GOT3 (cell line): ENCODE data around the gene SPOCK2.

Experiments
- DNase-seq: peaks from one replicate; lab custom pipeline; 2025; ENCODE audit warnings: mixed read lengths; lab: John Stamatoyannopoulos, UW

The SPOCK2 gene

GRCh38 chr10:72072639-72073038 is 15.7 kb downstream of the SPOCK2 start:
- no peak for DNase-seq

GRCh38 chr10:72072046-72072445 is 16.3 kb downstream of the SPOCK2 start:
- DNase-seq = no peak

GRCh38 chr10:72069751-72070526 is 18.4 kb downstream of the SPOCK2 start:
- DNase-seq = no peak

- no peak for DNase-seq
Measured at GRCh38 chr10:72068901-72069446, 19.4 kb downstream of the SPOCK2 start.

- DNase-seq = no peak
Measured at GRCh38 chr10:72068126-72068765, 20.1 kb downstream of the SPOCK2 start.

GRCh38 chr10:72067463-72068125 is 20.8 kb downstream of the SPOCK2 start:
- no peak for DNase-seq

GRCh38 chr10:72066318-72067284 is 21.8 kb downstream of the SPOCK2 start:
- no peak for DNase-seq

GRCh38 chr10:72065439-72066025 is 22.8 kb downstream of the SPOCK2 start:
- no peak for DNase-seq

GRCh38 chr10:72063703-72064391 is 24.5 kb downstream of the SPOCK2 start:
- no peak for DNase-seq

GRCh38 chr10:72062832-72063702 is 25.3 kb downstream of the SPOCK2 start:
- no peak for DNase-seq

GRCh38 chr10:72062382-72062781 is 26.0 kb downstream of the SPOCK2 start:
- DNase-seq = no peak

GRCh38 chr10:72061930-72062329 is 26.4 kb downstream of the SPOCK2 start:
- DNase-seq = no peak

GRCh38 chr10:72061491-72061890 is 26.9 kb downstream of the SPOCK2 start:
- no peak for DNase-seq

- DNase-seq = no peak
Measured at GRCh38 chr10:72059843-72060822, 28.2 kb downstream of the SPOCK2 start.

GRCh38 chr10:72058989-72059842 is 29.1 kb downstream of the SPOCK2 start:
- DNase-seq = no peak

GRCh38 chr10:72058347-72058898 is 29.9 kb downstream of the SPOCK2 start:
- no peak for DNase-seq
